Measurements from ENCODE around the gene ERC2. TPM values are rescaled to one million over a fixed set of nuclear protein-coding genes. Genes with fewer than 3 reads are reported as not detected.

ERC2 gene
- total RNA-seq, 2 donors from 2014 or later: 16.1 to 22.8 TPM

- DNase-seq: no peak
- no peak overlapping the region for H3K9ac ChIP-seq (ENCODE audit: extremely low read depth, low read length, poor library complexity, severe bottlenecking)
- no peaks in the 10 kb centered on the region for H3K9me3 ChIP-seq (ENCODE audit: control insufficient read depth, low read length)
- H3K27ac Mint-ChIP-seq: no peak overlapping the region
- no peaks in the 10 kb centered on the region for H3K36me3 Mint-ChIP-seq (ENCODE audit: low read depth)
- no peaks in the 10 kb centered on the region for H3K36me3 ChIP-seq (ENCODE audit: control insufficient read depth, insufficient read depth, low read length)
- H3K27me3 Mint-ChIP-seq (ENCODE audit: insufficient read depth): peaks cover 1% of the 10 kb centered on the region
- H3K4me1 Mint-ChIP-seq: no peaks in the 10 kb centered on the region
- no peak overlapping the region for H3K4me3 Mint-ChIP-seq
- no peak for TF ChIP-seq CTCF (conservative IDR thresholded peaks at IDR 0.05)
- H3K4me1 ChIP-seq (ENCODE audit: control insufficient read depth, insufficient read depth, low read length): no peaks in the 10 kb centered on the region
- no CpG with 5 or more reads among the region's 1 CpG for WGBS, 2 experiments (ENCODE audit: insufficient coverage in 1 of 2, insufficient read length in 1 of 2)
- no peak overlapping the region for H3K4me3 ChIP-seq (ENCODE audit: low read length)
- peaks cover 10% of the 10 kb centered on the region for H3K27me3 ChIP-seq (ENCODE audit: control insufficient read depth, insufficient read depth, low read length, poor library complexity, severe bottlenecking)
- no peaks in the 10 kb centered on the region for H3K9me3 Mint-ChIP-seq
- H3K27ac ChIP-seq (ENCODE audit: low read depth, low read length): no peak overlapping the region
These were observed 8.5 kb upstream of the ERC2 start for GRCh38 chr3:56476771-56477170.

GRCh38 chr3:56471771-56472170 lies 3.5 kb upstream of the ERC2 start:
- no peak overlapping the region for H3K27ac ChIP-seq (ENCODE audit: low read depth, low read length)
- H3K4me3 Mint-ChIP-seq: no peak overlapping the region
- 93 to 94% methylated on average over 2 to 3 of the region's 3 CpGs for WGBS, 2 experiments (ENCODE audit: insufficient coverage in 1 of 2, insufficient read length in 1 of 2)

GRCh38 chr3:56469141-56469540 lies 874 bp upstream of the ERC2 start:
- Histone ChIP-seq H3K27me3 (ENCODE audit: control insufficient read depth, insufficient read depth, low read length, poor library complexity, severe bottlenecking) (no peaks in the 10 kb centered on the region), H3K27ac (ENCODE audit: low read depth, low read length) (no peak overlapping the region), H3K36me3 (ENCODE audit: control insufficient read depth, insufficient read depth, low read length) (no peaks in the 10 kb centered on the region), H3K9ac (ENCODE audit: extremely low read depth, low read length, poor library complexity, severe bottlenecking) (no peak overlapping the region), H3K4me1 (ENCODE audit: control insufficient read depth, insufficient read depth, low read length) (no peaks in the 10 kb centered on the region), H3K9me3 (ENCODE audit: control insufficient read depth, low read length) (no peaks in the 10 kb centered on the region), H3K4me3 (ENCODE audit: low read length) (no peak overlapping the region)
- Mint-ChIP-seq H3K36me3 (ENCODE audit: low read depth) (no peaks in the 10 kb centered on the region), H3K4me3 (no peak overlapping the region), H3K27me3 (ENCODE audit: insufficient read depth) (peaks cover 3% of the 10 kb centered on the region), H3K27ac (no peak overlapping the region), H3K4me1 (peaks cover 3% of the 10 kb centered on the region), H3K9me3 (no peaks in the 10 kb centered on the region)
- DNase-seq: no peak
- 95 to 96% methylated on average over 3 of the region's 3 CpGs for WGBS, 2 experiments (ENCODE audit: insufficient coverage in 1 of 2, insufficient read length in 1 of 2)
- no peak for TF ChIP-seq CTCF (conservative IDR thresholded peaks at IDR 0.05)

More at GRCh38 chr3:56471771-56472170, 3.5 kb upstream of the ERC2 start:
- Histone ChIP-seq H3K9me3 (ENCODE audit: control insufficient read depth, low read length) (no peaks in the 10 kb centered on the region), H3K27me3 (ENCODE audit: control insufficient read depth, insufficient read depth, low read length, poor library complexity, severe bottlenecking) (no peaks in the 10 kb centered on the region), H3K9ac (ENCODE audit: extremely low read depth, low read length, poor library complexity, severe bottlenecking) (no peak overlapping the region), H3K4me1 (ENCODE audit: control insufficient read depth, insufficient read depth, low read length) (no peaks in the 10 kb centered on the region), H3K36me3 (ENCODE audit: control insufficient read depth, insufficient read depth, low read length) (no peaks in the 10 kb centered on the region), H3K4me3 (ENCODE audit: low read length) (no peak overlapping the region)
- DNase-seq: no peak
- Mint-ChIP-seq H3K4me1 (peaks cover 2% of the 10 kb centered on the region), H3K27ac (no peak overlapping the region), H3K9me3 (no peaks in the 10 kb centered on the region), H3K27me3 (ENCODE audit: insufficient read depth) (peaks cover 3% of the 10 kb centered on the region), H3K36me3 (ENCODE audit: low read depth) (no peaks in the 10 kb centered on the region)
- no peak for TF ChIP-seq CTCF (conservative IDR thresholded peaks at IDR 0.05)
